Endodermal cell (in vitro differentiated cells): ENCODE data around the gene LMO7. TPM values are rescaled to one million over a fixed set of nuclear protein-coding genes. Genes with fewer than 3 reads are reported as not detected.

Experiments
- DNase-seq: peaks from one replicate; pipeline ENCODE4 v3.0.0-alpha.2; 2017
- H3K27ac ChIP-seq: 2 replicates; pipeline ENCODE4 v1.5.1; 2013; ENCODE audit warnings: mild to moderate bottlenecking, low read depth, low read length, moderate library complexity
- H3K27me3 ChIP-seq: 2 replicates; pipeline ENCODE4 v1.6.1; 2013; ENCODE audit warnings: mild to moderate bottlenecking, low read length, moderate library complexity; ENCODE audit not compliant: insufficient read depth, control insufficient read depth, poor library complexity, severe bottlenecking
- H3K36me3 ChIP-seq: 2 replicates; pipeline ENCODE4 v1.7.0; 2013; ENCODE audit warnings: mild to moderate bottlenecking, low read length, moderate library complexity; ENCODE audit not compliant: control insufficient read depth, insufficient read depth
- H3K4me1 ChIP-seq: one replicate; pipeline ENCODE4 v1.7.0; 2013; ENCODE audit warnings: low read length; ENCODE audit not compliant: control insufficient read depth, insufficient read depth
- H3K4me3 ChIP-seq: 2 replicates; pipeline ENCODE4 v1.5.1; 2013; ENCODE audit warnings: mild to moderate bottlenecking, low read length, moderate library complexity
- H3K9ac ChIP-seq: 2 replicates; pipeline ENCODE4 v1.6.1; 2013; ENCODE audit warnings: mild to moderate bottlenecking, low read length, moderate library complexity; ENCODE audit not compliant: poor library complexity, severe bottlenecking; ENCODE audit errors: extremely low read depth
- H3K9me3 ChIP-seq: 2 replicates; pipeline ENCODE4 v1.6.1; 2013; ENCODE audit warnings: mild to moderate bottlenecking, low read length, moderate library complexity; ENCODE audit not compliant: control insufficient read depth
- H3K27ac Mint-ChIP-seq: 2 replicates; pipeline ENCODE4 v1.8.0; 2020; ENCODE audit warnings: mixed read lengths
- H3K27me3 Mint-ChIP-seq: 2 replicates; pipeline ENCODE4 v1.8.0; 2021; ENCODE audit warnings: mild to moderate bottlenecking, mixed read lengths; ENCODE audit not compliant: insufficient read depth
- H3K36me3 Mint-ChIP-seq: 2 replicates; pipeline ENCODE4 v1.8.0; 2020; ENCODE audit warnings: low read depth, mixed read lengths
- H3K4me1 Mint-ChIP-seq: 2 replicates; pipeline ENCODE4 v1.8.0; 2020; ENCODE audit warnings: mixed read lengths
- H3K4me3 Mint-ChIP-seq: 2 replicates; pipeline ENCODE4 v1.8.0; 2020; ENCODE audit warnings: mild to moderate bottlenecking, moderate library complexity, mixed read lengths
- H3K9me3 Mint-ChIP-seq: 2 replicates; pipeline ENCODE4 v1.8.0; 2020; ENCODE audit warnings: mild to moderate bottlenecking, mixed read lengths
- CTCF ChIP-seq: fragments of 200-600 bp; sonication (generic); conservative IDR thresholded peaks from 2 replicates; pipeline ENCODE4 v1.5.0; 2021; ENCODE audit warnings: antibody characterized with exemption, mild to moderate bottlenecking
- WGBS, 2 experiments: methylation state at CpG; one replicate each; pipeline versions ENCODE4 v1.1.5 to v1.1.7; 2013; ENCODE audit warnings: missing lambda C conversion rate in 2 of 2, mixed read lengths in 1 of 2; ENCODE audit not compliant: insufficient coverage in 1 of 2, insufficient read length in 1 of 2; 5-methylcytosine and 5-hydroxymethylcytosine counted together
- total RNA-seq, 2 donors: library from RNA; stranded (reverse); fragmentation: NEBNext Ultra II Directional in 1 of 2; extraction: Animal tissue kit (Norgen Biotek cat#: 25700) in 1 of 2; gene quantifications; 2 replicates in 1 of 2; 3 replicates in 1 of 2; pipeline ENCODE4 v1.2.1, GENCODE V29; 2021

LMO7 gene
- total RNA-seq, 2 donors from 2014 or later = 9.9 to 14.1 TPM

- H3K9me3 Mint-ChIP-seq = no peaks in the 10 kb centered on the region
- no peak overlapping the region for H3K4me3 Mint-ChIP-seq
- no peaks in the 10 kb centered on the region for H3K4me1 ChIP-seq
- no peaks in the 10 kb centered on the region for H3K36me3 ChIP-seq
- no peak for DNase-seq
- no peaks in the 10 kb centered on the region for H3K27me3 ChIP-seq
- H3K4me1 Mint-ChIP-seq = peaks cover 2% of the 10 kb centered on the region
- TF ChIP-seq CTCF = no peak
- H3K9ac ChIP-seq = no peak overlapping the region
- H3K27ac Mint-ChIP-seq = no peak overlapping the region
- H3K4me3 ChIP-seq = no peak overlapping the region
- no peaks in the 10 kb centered on the region for H3K27me3 Mint-ChIP-seq
- WGBS, 2 experiments = 88 to 98% methylated on average over 1 to 2 of the region's 2 CpGs
- H3K36me3 Mint-ChIP-seq = peaks cover 6% of the 10 kb centered on the region
- no peaks in the 10 kb centered on the region for H3K9me3 ChIP-seq
- H3K27ac ChIP-seq = no peak overlapping the region
Observed at GRCh38 chr13:75825594-75825993, 189.5 kb downstream of the LMO7 start.

GRCh38 chr13:75826391-75826790 is 190.3 kb downstream of the LMO7 start:
- H3K9me3 Mint-ChIP-seq = no peaks in the 10 kb centered on the region
- Histone ChIP-seq H3K4me3 (no peak overlapping the region), H3K9ac (no peak overlapping the region), H3K27ac (no peak overlapping the region), H3K4me1 (no peaks in the 10 kb centered on the region), H3K9me3 (peaks cover 5% of the 10 kb centered on the region), H3K36me3 (no peaks in the 10 kb centered on the region), H3K27me3 (no peaks in the 10 kb centered on the region)
- H3K36me3 Mint-ChIP-seq = peaks cover 6% of the 10 kb centered on the region
- TF ChIP-seq CTCF = no peak
- H3K27me3 Mint-ChIP-seq = no peaks in the 10 kb centered on the region
- DNase-seq = no peak
- H3K4me1 Mint-ChIP-seq = peaks cover 2% of the 10 kb centered on the region
- WGBS, 2 experiments = 91 to 100% methylated on average over 2 to 5 of the region's 5 CpGs
- H3K4me3 Mint-ChIP-seq = no peak overlapping the region
- H3K27ac Mint-ChIP-seq = no peak overlapping the region

- Histone ChIP-seq H3K36me3 (no peaks in the 10 kb centered on the region), H3K9ac (no peak overlapping the region), H3K9me3 (peaks cover 5% of the 10 kb centered on the region), H3K4me1 (no peaks in the 10 kb centered on the region), H3K27ac (no peak overlapping the region), H3K4me3 (no peak overlapping the region), H3K27me3 (no peaks in the 10 kb centered on the region)
- TF ChIP-seq CTCF = no peak
- no peak for DNase-seq
- Mint-ChIP-seq H3K4me3 (no peak overlapping the region), H3K9me3 (no peaks in the 10 kb centered on the region), H3K27me3 (no peaks in the 10 kb centered on the region), H3K36me3 (peaks cover 6% of the 10 kb centered on the region), H3K4me1 (peaks cover 2% of the 10 kb centered on the region), H3K27ac (no peak overlapping the region)
- 100% methylated on average over 1 of the region's 1 CpG for WGBS, 2 experiments
Observed at GRCh38 chr13:75829830-75830229, 193.7 kb downstream of the LMO7 start.
